ENCODE measurements around the gene SERF1A.
"Not testable (repeated sequence)": the region's sequence is repeated elsewhere in the genome, so short reads cannot be mapped to it uniquely, and the experiment has no call there.

DNA sequence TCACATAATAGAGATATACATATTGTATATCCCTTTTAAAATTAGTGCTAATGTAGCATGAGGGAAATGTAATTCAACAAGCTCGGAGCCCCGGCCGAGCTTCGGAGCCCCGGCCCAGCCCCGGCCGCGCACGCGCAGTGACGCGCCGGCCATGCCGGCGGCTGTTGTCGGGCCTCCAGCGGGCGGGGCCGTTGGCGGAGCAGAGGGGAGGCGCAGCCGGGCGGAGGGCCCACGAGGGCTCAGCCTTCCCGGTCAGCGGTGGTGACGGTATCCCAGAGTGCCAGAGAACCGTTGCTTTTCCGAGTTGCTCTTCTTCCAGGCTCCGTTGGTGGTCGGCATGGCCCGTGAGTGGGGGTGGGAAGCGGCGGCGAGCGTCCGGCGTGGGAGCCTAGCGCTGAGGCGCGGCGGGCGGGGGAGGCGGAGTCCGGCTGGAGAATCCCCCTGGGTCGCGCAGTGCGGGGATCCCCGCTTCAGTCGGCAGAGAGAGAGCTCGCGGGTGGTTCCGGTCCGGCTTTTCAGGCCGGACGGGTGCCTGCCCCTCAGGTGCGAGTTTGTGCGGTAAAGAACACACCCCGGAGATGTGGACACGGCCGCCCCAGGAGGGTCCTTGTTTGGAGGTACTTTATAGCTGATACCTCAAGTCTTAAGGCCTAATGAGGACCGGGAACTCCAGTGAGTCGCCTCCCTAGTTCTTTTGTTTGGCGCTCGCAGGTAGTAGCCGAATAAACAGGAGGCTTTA is at the start of gene SERF1A:
- TF ChIP-seq, protein P1, sequence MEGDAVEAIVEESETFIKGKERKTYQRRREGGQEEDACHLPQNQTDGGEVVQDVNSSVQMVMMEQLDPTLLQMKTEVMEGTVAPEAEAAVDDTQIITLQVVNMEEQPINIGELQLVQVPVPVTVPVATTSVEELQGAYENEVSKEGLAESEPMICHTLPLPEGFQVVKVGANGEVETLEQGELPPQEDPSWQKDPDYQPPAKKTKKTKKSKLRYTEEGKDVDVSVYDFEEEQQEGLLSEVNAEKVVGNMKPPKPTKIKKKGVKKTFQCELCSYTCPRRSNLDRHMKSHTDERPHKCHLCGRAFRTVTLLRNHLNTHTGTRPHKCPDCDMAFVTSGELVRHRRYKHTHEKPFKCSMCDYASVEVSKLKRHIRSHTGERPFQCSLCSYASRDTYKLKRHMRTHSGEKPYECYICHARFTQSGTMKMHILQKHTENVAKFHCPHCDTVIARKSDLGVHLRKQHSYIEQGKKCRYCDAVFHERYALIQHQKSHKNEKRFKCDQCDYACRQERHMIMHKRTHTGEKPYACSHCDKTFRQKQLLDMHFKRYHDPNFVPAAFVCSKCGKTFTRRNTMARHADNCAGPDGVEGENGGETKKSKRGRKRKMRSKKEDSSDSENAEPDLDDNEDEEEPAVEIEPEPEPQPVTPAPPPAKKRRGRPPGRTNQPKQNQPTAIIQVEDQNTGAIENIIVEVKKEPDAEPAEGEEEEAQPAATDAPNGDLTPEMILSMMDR (conservative IDR thresholded peaks at IDR 0.05 in 1 of 2, IDR thresholded peaks at IDR 0.05 in 1 of 2; ENCODE audit: extremely low read depth in 1 of 2, insufficient read depth in 1 of 2, low read depth in 1 of 2, low read length in 2 of 2): not testable (repeated sequence)
- TF ChIP-seq EZH2 (IDR thresholded peaks at IDR 0.05; ENCODE audit: borderline replicate concordance, low read length): not testable (repeated sequence)
